Mesenchymal stem cell (in vitro differentiated cells and primary cell): Measurements from ENCODE around the gene LHFPL2.
A peak's percentile ranks its signal among the peaks of the same experiment; 100 is the strongest.

Source experiments
- DNase-seq: peaks from one replicate; pipeline ENCODE4 v3.0.0-alpha.2; 2013
- H2AFZ ChIP-seq: one replicate; pipeline ENCODE4 v1.6.1; 2013; ENCODE audit warnings: low read depth, mild to moderate bottlenecking, control low read depth, inconsistent platforms, low read length, moderate library complexity
- H2AK5ac ChIP-seq: 2 replicates; pipeline ENCODE4 v1.6.1; 2013; ENCODE audit warnings: low read length, moderate library complexity, mild to moderate bottlenecking, inconsistent platforms; ENCODE audit not compliant: severe bottlenecking
- H2BK120ac ChIP-seq: one replicate; pipeline ENCODE4 v1.6.1; 2013; ENCODE audit warnings: low read depth, mild to moderate bottlenecking, inconsistent platforms, low read length, moderate library complexity
- H2BK12ac ChIP-seq, 2 experiments: one replicate each; pipeline ENCODE4 v1.6.1; 2013; ENCODE audit warnings: inconsistent platforms in 2 of 2, low read length in 2 of 2, mild to moderate bottlenecking in 2 of 2, moderate library complexity in 2 of 2, control low read depth in 1 of 2
- H2BK15ac ChIP-seq: one replicate; pipeline ENCODE4 v1.6.1; 2013; ENCODE audit warnings: mild to moderate bottlenecking, low read depth, inconsistent platforms; ENCODE audit not compliant: poor library complexity, severe bottlenecking
- H2BK5ac ChIP-seq: 2 replicates; pipeline ENCODE4 v1.6.1; 2013; ENCODE audit warnings: low read depth, mild to moderate bottlenecking, low read length, control low read depth, inconsistent platforms; ENCODE audit not compliant: poor library complexity, severe bottlenecking
- H3K14ac ChIP-seq, 2 experiments: one replicate each; pipeline ENCODE4 v1.6.1; 2013; ENCODE audit warnings: inconsistent platforms in 2 of 2, low read length in 2 of 2, control low read depth in 1 of 2, mild to moderate bottlenecking in 1 of 2, moderate library complexity in 1 of 2
- H3K18ac ChIP-seq, 2 experiments: one replicate each; pipeline ENCODE4 v1.6.1; 2013; ENCODE audit warnings: inconsistent platforms in 2 of 2, low read length in 2 of 2, control low read depth in 1 of 2, low read depth in 1 of 2, mild to moderate bottlenecking in 1 of 2
- H3K23ac ChIP-seq, 2 experiments: one replicate each; pipeline ENCODE4 v1.6.1; 2013; ENCODE audit warnings: inconsistent platforms in 2 of 2, low read length in 2 of 2, mild to moderate bottlenecking in 2 of 2, moderate library complexity in 2 of 2, control low read depth in 1 of 2
- H3K27ac ChIP-seq: 2 replicates; pipeline ENCODE4 v1.5.1; 2013; ENCODE audit warnings: mild to moderate bottlenecking, moderate library complexity, low read length, control low read depth, inconsistent platforms; ENCODE audit not compliant: poor library complexity, severe bottlenecking
- H3K27me3 ChIP-seq, 2 experiments: 2 replicates each; pipeline versions ENCODE4 v1.6.1 to v1.7.0; 2013; ENCODE audit warnings: low read length in 2 of 2, mild to moderate bottlenecking in 2 of 2, moderate library complexity in 2 of 2, control low read depth in 1 of 2, inconsistent platforms in 1 of 2; ENCODE audit not compliant: control insufficient read depth in 1 of 2, insufficient read depth in 1 of 2
- H3K36me3 ChIP-seq, 2 experiments: 2 replicates each; pipeline versions ENCODE4 v1.6.1 to v1.7.0; 2013; ENCODE audit warnings: low read length in 2 of 2, control low read depth in 1 of 2, inconsistent platforms in 1 of 2, low read depth in 1 of 2, mild to moderate bottlenecking in 1 of 2; ENCODE audit not compliant: insufficient read depth in 2 of 2, control insufficient read depth in 1 of 2
- H3K4ac ChIP-seq, 2 experiments: one replicate each; pipeline ENCODE4 v1.6.1; 2013; ENCODE audit warnings: inconsistent platforms in 2 of 2, low read length in 2 of 2, mild to moderate bottlenecking in 2 of 2, moderate library complexity in 2 of 2, control low read depth in 1 of 2, low read depth in 1 of 2
- H3K4me1 ChIP-seq: 2 replicates; pipeline ENCODE4 v1.6.1; 2013; ENCODE audit warnings: low read depth, low read length, control low read depth; ENCODE audit not compliant: control insufficient read depth, insufficient read depth
- H3K4me2 ChIP-seq: 2 replicates; pipeline ENCODE4 v1.6.1; 2013; ENCODE audit warnings: low read length, mild to moderate bottlenecking, inconsistent platforms; ENCODE audit not compliant: poor library complexity, severe bottlenecking
- H3K4me3 ChIP-seq, 2 experiments: 2 replicates each; pipeline versions ENCODE4 v1.5.1 to v1.7.0; 2013; ENCODE audit warnings: low read length in 2 of 2, mild to moderate bottlenecking in 2 of 2, control low read depth in 1 of 2, low read depth in 1 of 2; ENCODE audit not compliant: insufficient read depth in 1 of 2
- H3K79me1 ChIP-seq: replicated peaks from 2 replicates; pipeline ENCODE4 v1.6.1; 2013; ENCODE audit warnings: mild to moderate bottlenecking, control low read depth, low read length, inconsistent platforms; ENCODE audit not compliant: poor library complexity, severe bottlenecking
- H3K9ac ChIP-seq: 2 replicates; pipeline ENCODE4 v1.7.0; 2013; ENCODE audit warnings: mild to moderate bottlenecking, low read length, moderate library complexity
- H3K9me3 ChIP-seq: 2 replicates; pipeline ENCODE4 v1.7.0; 2013; ENCODE audit warnings: mild to moderate bottlenecking, low read length; ENCODE audit not compliant: control insufficient read depth
- H4K8ac ChIP-seq: one replicate; pipeline ENCODE4 v1.6.1; 2013; ENCODE audit warnings: inconsistent platforms, mild to moderate bottlenecking, low read length, moderate library complexity
- H4K91ac ChIP-seq: one replicate; pipeline ENCODE4 v1.6.1; 2013; ENCODE audit warnings: mild to moderate bottlenecking, low read length, inconsistent platforms
- WGBS: methylation state at CpG from one replicate; pipeline ENCODE4 v1.1.7; 2013; ENCODE audit warnings: mixed read lengths; 5-methylcytosine and 5-hydroxymethylcytosine counted together

The LHFPL2 gene

GRCh38 chr5:78630047-78630446 is 18.5 kb downstream of the LHFPL2 start:
- Histone ChIP-seq H2BK5ac (no peak overlapping the region), H2AK5ac (no peak overlapping the region), H3K36me3 (peaks cover 28 to 73% of the 10 kb centered on the region in 2 experiments), H3K4me2 (no peak overlapping the region), H3K23ac (no peak overlapping the region), H2BK15ac (no peak overlapping the region), H3K9me3 (no peaks in the 10 kb centered on the region), H4K8ac (no peak overlapping the region), H2BK120ac (no peak overlapping the region), H3K4ac (no peak overlapping the region), H3K79me1 (peaks cover 36% of the 10 kb centered on the region), H3K4me1 (peaks cover 14% of the 10 kb centered on the region), H3K14ac (no peak overlapping the region), H2BK12ac (no peak overlapping the region), H3K4me3 (no peak overlapping the region), H3K9ac (no peak overlapping the region), H3K27ac (no peak overlapping the region), H2AFZ (no peak overlapping the region), H3K27me3 (no peaks in the 10 kb centered on the region), H3K18ac (no peak overlapping the region), H4K91ac (no peak overlapping the region)
- WGBS: 85% methylated on average over 6 of the region's 6 CpGs
- no peak for DNase-seq

- Histone ChIP-seq H4K91ac (no peak overlapping the region), H3K79me1 (peaks cover 34% of the 10 kb centered on the region), H3K4me1 (peaks cover 14% of the 10 kb centered on the region), H2AFZ (no peak overlapping the region), H3K4ac (no peak overlapping the region), H2BK5ac (no peak overlapping the region), H3K9me3 (no peaks in the 10 kb centered on the region), H3K9ac (no peak overlapping the region), H4K8ac (no peak overlapping the region), H3K27ac (no peak overlapping the region), H2BK15ac (no peak overlapping the region), H2AK5ac (no peak overlapping the region), H3K27me3 (no peaks in the 10 kb centered on the region), H2BK12ac (no peak overlapping the region), H3K18ac (no peak overlapping the region), H3K23ac (no peak overlapping the region), H3K14ac (no peak overlapping the region), H2BK120ac (no peak overlapping the region), H3K4me2 (no peak overlapping the region), H3K4me3 (no peak overlapping the region), H3K36me3 (peaks cover 31 to 75% of the 10 kb centered on the region in 2 experiments)
- no peak for DNase-seq
- WGBS: 91% methylated on average over 3 of the region's 3 CpGs
These were observed 18.9 kb downstream of the LHFPL2 start for GRCh38 chr5:78629624-78630023.

- 39% methylated on average over 5 of the region's 5 CpGs for WGBS
- no peak overlapping the region for H2AFZ ChIP-seq
- no peaks in the 10 kb centered on the region for H3K27me3 ChIP-seq
- no peak overlapping the region for H3K27ac ChIP-seq
- H3K36me3 ChIP-seq: peaks cover 31 to 76% of the 10 kb centered on the region in 2 experiments
- H3K9ac ChIP-seq: no peak overlapping the region
- H3K9me3 ChIP-seq: no peaks in the 10 kb centered on the region
- no peak overlapping the region for H4K91ac ChIP-seq
- H3K4me3 ChIP-seq: no peak overlapping the region
- no peak overlapping the region for H2BK120ac ChIP-seq
- no peak overlapping the region for H3K4ac ChIP-seq
- H3K4me1 ChIP-seq: peaks cover 8% of the 10 kb centered on the region
- peaks cover 30% of the 10 kb centered on the region for H3K79me1 ChIP-seq
- no peak overlapping the region for H3K18ac ChIP-seq
- DNase-seq: no peak
- no peak overlapping the region for H2BK15ac ChIP-seq
- no peak overlapping the region for H4K8ac ChIP-seq
- no peak overlapping the region for H3K4me2 ChIP-seq
- H3K14ac ChIP-seq: no peak overlapping the region
- H3K23ac ChIP-seq: peak overlapping the region in 1 of 2 experiments; percentile 80
- no peak overlapping the region for H2BK5ac ChIP-seq
- H2AK5ac ChIP-seq: no peak overlapping the region
- H2BK12ac ChIP-seq: no peak overlapping the region
These were observed 20.1 kb downstream of the LHFPL2 start for GRCh38 chr5:78628270-78628992.

- H2BK5ac ChIP-seq: no peak overlapping the region
- H3K9me3 ChIP-seq: no peaks in the 10 kb centered on the region
- no peak overlapping the region for H3K27ac ChIP-seq
- H4K8ac ChIP-seq: no peak overlapping the region
- H3K14ac ChIP-seq: no peak overlapping the region
- peaks cover 7% of the 10 kb centered on the region for H3K4me1 ChIP-seq
- DNase-seq: peak; percentile 43
- H2BK12ac ChIP-seq: no peak overlapping the region
- H2BK120ac ChIP-seq: no peak overlapping the region
- H3K4me3 ChIP-seq: no peak overlapping the region
- H3K27me3 ChIP-seq: no peaks in the 10 kb centered on the region
- H4K91ac ChIP-seq: no peak overlapping the region
- no peak overlapping the region for H2BK15ac ChIP-seq
- WGBS: 76% methylated on average over 6 of the region's 6 CpGs
- H2AK5ac ChIP-seq: no peak overlapping the region
- peak overlapping the region in 1 of 2 experiments; percentile 28 for H3K18ac ChIP-seq
- no peak overlapping the region for H2AFZ ChIP-seq
- no peak overlapping the region for H3K4ac ChIP-seq
- peaks cover 24% of the 10 kb centered on the region for H3K79me1 ChIP-seq
- no peak overlapping the region for H3K23ac ChIP-seq
- H3K36me3 ChIP-seq: peaks cover 27 to 77% of the 10 kb centered on the region in 2 experiments
- no peak overlapping the region for H3K9ac ChIP-seq
- H3K4me2 ChIP-seq: no peak overlapping the region
These were observed 20.8 kb downstream of the LHFPL2 start for GRCh38 chr5:78627766-78628165.
